Smooth muscle cell (in vitro differentiated cells): ENCODE data around the gene PPP2R2C. TPM values are rescaled to one million over a fixed set of nuclear protein-coding genes. Genes with fewer than 3 reads are reported as not detected.
A peak's percentile ranks its signal among the peaks of the same experiment; 100 is the strongest.

Experiments used
- DNase-seq: peaks from one replicate; lab custom pipeline; 2025; ENCODE audit not compliant: unreplicated experiment; lab: John Stamatoyannopoulos, UW
- H2AFZ ChIP-seq: fragments of 200-600 bp; sonication (generic); 2 replicates; pipeline ENCODE4 v1.6.0; 2016; ENCODE audit warnings: antibody characterized with exemption, low read depth, mild to moderate bottlenecking
- H3F3A ChIP-seq: fragments of 200-600 bp; sonication (generic); 2 replicates; pipeline ENCODE4 v1.6.0; 2017; ENCODE audit warnings: antibody characterized with exemption, low read depth
- H3K27ac ChIP-seq: fragments of 200-600 bp; sonication (generic); 2 replicates; pipeline ENCODE4 v1.5.1; 2016; ENCODE audit warnings: low read depth, mild to moderate bottlenecking
- H3K27me3 ChIP-seq: fragments of 200-600 bp; sonication (generic); 2 replicates; pipeline ENCODE4 v1.6.1; 2016; ENCODE audit warnings: low read depth, mild to moderate bottlenecking
- H3K36me3 ChIP-seq: fragments of 200-600 bp; sonication (generic); 2 replicates; pipeline ENCODE4 v1.5.1; 2016; ENCODE audit warnings: low read depth
- H3K4me1 ChIP-seq: fragments of 200-600 bp; sonication (generic); 2 replicates; pipeline ENCODE4 v1.5.1; 2016; ENCODE audit warnings: low read depth
- H3K4me2 ChIP-seq: fragments of 200-600 bp; sonication (generic); 2 replicates; pipeline ENCODE4 v1.6.0; 2016; ENCODE audit warnings: mild to moderate bottlenecking
- H3K4me3 ChIP-seq: fragments of 200-600 bp; sonication (generic); 2 replicates; pipeline ENCODE4 v1.5.1; 2016; ENCODE audit warnings: mild to moderate bottlenecking
- H3K79me2 ChIP-seq: fragments of 200-600 bp; sonication (generic); 2 replicates; pipeline ENCODE4 v1.6.0; 2016; ENCODE audit warnings: low read depth, mild to moderate bottlenecking
- H3K9ac ChIP-seq: fragments of 200-600 bp; sonication (generic); 2 replicates; pipeline ENCODE4 v1.6.0; 2016; ENCODE audit warnings: low read depth
- H3K9me3 ChIP-seq: fragments of 200-600 bp; sonication (generic); replicated peaks from 2 replicates; pipeline ENCODE4 v1.5.1; 2016; ENCODE audit warnings: low read depth
- H4K20me1 ChIP-seq: fragments of 200-600 bp; sonication (generic); 2 replicates; pipeline ENCODE4 v1.6.0; 2016; ENCODE audit warnings: low read depth
- whole genome bisulfite sequencing: methylation state at CpG from one replicate; pipeline ENCODE4 v1.1.7; 2016; ENCODE audit warnings: low lambda C conversion rate; 5-methylcytosine and 5-hydroxymethylcytosine counted together
- polyA plus RNA-seq: library from polyadenylated mRNA; unstranded; fragments of >200 nt; fragmentation: Nextera tagmentation; extraction: Ambion mirVana; gene quantifications from 2 replicates; pipeline ENCODE4 v1.2.1, GENCODE V29; 2016
- total RNA-seq: library from RNA; depleted of rRNA; stranded (reverse); fragments of >200 nt; gene quantifications from 2 replicates; pipeline ENCODE4 v1.2.3, GENCODE V29; 2014
- TF ChIP-seq, protein P1 (sequence below): fragments of 200-600 bp; sonication (generic); IDR thresholded peaks from 2 replicates; pipeline ENCODE4 v1.5.1; 2017; ENCODE audit warnings: borderline replicate concordance, mild to moderate bottlenecking, antibody characterized with exemption; ENCODE audit not compliant: insufficient read depth, poor library complexity, severe bottlenecking

PPP2R2C gene
- total and polyA plus RNA-seq, 2 experiments from 2014 or later = 0.54 to 1.8 TPM

- no peaks in the 10 kb centered on the region for H4K20me1 ChIP-seq
- H3K4me3 ChIP-seq = peak overlapping the region; percentile 63
- no peak overlapping the region for H3K27ac ChIP-seq
- WGBS = 3% methylated on average over 44 of the region's 65 CpGs
- no peaks in the 10 kb centered on the region for H3K79me2 ChIP-seq
- H2AFZ ChIP-seq = peak overlapping the region; percentile 87
- peak overlapping the region; percentile 98 for H3K4me2 ChIP-seq
- no peak overlapping the region for H3K9ac ChIP-seq
- TF ChIP-seq, protein P1, sequence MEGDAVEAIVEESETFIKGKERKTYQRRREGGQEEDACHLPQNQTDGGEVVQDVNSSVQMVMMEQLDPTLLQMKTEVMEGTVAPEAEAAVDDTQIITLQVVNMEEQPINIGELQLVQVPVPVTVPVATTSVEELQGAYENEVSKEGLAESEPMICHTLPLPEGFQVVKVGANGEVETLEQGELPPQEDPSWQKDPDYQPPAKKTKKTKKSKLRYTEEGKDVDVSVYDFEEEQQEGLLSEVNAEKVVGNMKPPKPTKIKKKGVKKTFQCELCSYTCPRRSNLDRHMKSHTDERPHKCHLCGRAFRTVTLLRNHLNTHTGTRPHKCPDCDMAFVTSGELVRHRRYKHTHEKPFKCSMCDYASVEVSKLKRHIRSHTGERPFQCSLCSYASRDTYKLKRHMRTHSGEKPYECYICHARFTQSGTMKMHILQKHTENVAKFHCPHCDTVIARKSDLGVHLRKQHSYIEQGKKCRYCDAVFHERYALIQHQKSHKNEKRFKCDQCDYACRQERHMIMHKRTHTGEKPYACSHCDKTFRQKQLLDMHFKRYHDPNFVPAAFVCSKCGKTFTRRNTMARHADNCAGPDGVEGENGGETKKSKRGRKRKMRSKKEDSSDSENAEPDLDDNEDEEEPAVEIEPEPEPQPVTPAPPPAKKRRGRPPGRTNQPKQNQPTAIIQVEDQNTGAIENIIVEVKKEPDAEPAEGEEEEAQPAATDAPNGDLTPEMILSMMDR = no peak
- H3F3A ChIP-seq = no peaks in the 10 kb centered on the region
- DNase-seq = peak; percentile 14
- no peaks in the 10 kb centered on the region for H3K9me3 ChIP-seq
- H3K27me3 ChIP-seq = no peaks in the 10 kb centered on the region
- H3K4me1 ChIP-seq = no peaks in the 10 kb centered on the region
- H3K36me3 ChIP-seq = no peaks in the 10 kb centered on the region
Measured at GRCh38 chr4:6308899-6309643, 163.3 kb downstream of the PPP2R2C start.

GRCh38 chr4:6307891-6308290, 164.5 kb downstream of the PPP2R2C start:
- no peaks in the 10 kb centered on the region for H3K9me3 ChIP-seq
- TF ChIP-seq, protein P1 = no peak
- H3K27me3 ChIP-seq = no peaks in the 10 kb centered on the region
- no peak overlapping the region for H3K27ac ChIP-seq
- H2AFZ ChIP-seq = no peak overlapping the region
- no peaks in the 10 kb centered on the region for H3K79me2 ChIP-seq
- H3F3A ChIP-seq = no peaks in the 10 kb centered on the region
- H3K4me3 ChIP-seq = no peak overlapping the region
- no peaks in the 10 kb centered on the region for H3K4me1 ChIP-seq
- no peak overlapping the region for H3K4me2 ChIP-seq
- H3K9ac ChIP-seq = no peak overlapping the region
- H4K20me1 ChIP-seq = no peaks in the 10 kb centered on the region
- no peak for DNase-seq
- no peaks in the 10 kb centered on the region for H3K36me3 ChIP-seq
- WGBS = 92% methylated on average over 8 of the region's 8 CpGs

- no peaks in the 10 kb centered on the region for H3K4me1 ChIP-seq
- H3K27ac ChIP-seq = no peak overlapping the region
- H3K9me3 ChIP-seq = no peaks in the 10 kb centered on the region
- no peak for DNase-seq
- no peak overlapping the region for H3K4me2 ChIP-seq
- H2AFZ ChIP-seq = no peak overlapping the region
- H3K9ac ChIP-seq = no peak overlapping the region
- no peak overlapping the region for H3K4me3 ChIP-seq
- WGBS = 90% methylated on average over 9 of the region's 12 CpGs
- H3K79me2 ChIP-seq = no peaks in the 10 kb centered on the region
- H4K20me1 ChIP-seq = no peaks in the 10 kb centered on the region
- no peaks in the 10 kb centered on the region for H3F3A ChIP-seq
- TF ChIP-seq, protein P1 = no peak
- no peaks in the 10 kb centered on the region for H3K36me3 ChIP-seq
- no peaks in the 10 kb centered on the region for H3K27me3 ChIP-seq
Measured at GRCh38 chr4:6307230-6307629, 165.2 kb downstream of the PPP2R2C start.

- no peaks in the 10 kb centered on the region for H3K36me3 ChIP-seq
- WGBS = 90% methylated on average over 5 of the region's 5 CpGs
Measured at GRCh38 chr4:6306299-6306698, 166.1 kb downstream of the PPP2R2C start.

More at GRCh38 chr4:6306299-6306698, 166.1 kb downstream of the PPP2R2C start:
- Histone ChIP-seq H3K4me2 (no peak overlapping the region), H3K27ac (no peak overlapping the region), H4K20me1 (no peaks in the 10 kb centered on the region), H3F3A (no peaks in the 10 kb centered on the region), H3K27me3 (no peaks in the 10 kb centered on the region), H3K4me1 (no peaks in the 10 kb centered on the region), H3K9ac (no peak overlapping the region), H3K4me3 (no peak overlapping the region), H3K79me2 (no peaks in the 10 kb centered on the region), H2AFZ (no peak overlapping the region), H3K9me3 (no peaks in the 10 kb centered on the region)
- TF ChIP-seq, protein P1 = no peak
- DNase-seq = no peak
